Dermis microvascular lymphatic vessel endothelial cell (primary cell): ENCODE results near the gene UGT1A7. TPM values are rescaled to one million over a fixed set of nuclear protein-coding genes. Genes with fewer than 3 reads are reported as not detected.

Source experiments
- DNase-seq, 2 donors: peaks; one replicate each; pipeline versions ENCODE4 v3.0.0 to v3.0.0-alpha.2; 2010; ENCODE audit warnings: low read depth in 2 of 2
- total RNA-seq: library from RNA; depleted of rRNA; stranded (reverse); fragments of >200 nt; gene quantifications from 2 replicates; pipeline ENCODE4 v1.2.1, GENCODE V29; 2014

The UGT1A7 gene
- total RNA-seq, 1 donor from 2014 or later: not detected

GRCh38 chr2:233798335-233799086, 116.8 kb downstream of the UGT1A7 start:
- DNase-seq: no peak

GRCh38 chr2:233799087-233799665, 117.5 kb downstream of the UGT1A7 start:
- no peak for DNase-seq

DNA sequence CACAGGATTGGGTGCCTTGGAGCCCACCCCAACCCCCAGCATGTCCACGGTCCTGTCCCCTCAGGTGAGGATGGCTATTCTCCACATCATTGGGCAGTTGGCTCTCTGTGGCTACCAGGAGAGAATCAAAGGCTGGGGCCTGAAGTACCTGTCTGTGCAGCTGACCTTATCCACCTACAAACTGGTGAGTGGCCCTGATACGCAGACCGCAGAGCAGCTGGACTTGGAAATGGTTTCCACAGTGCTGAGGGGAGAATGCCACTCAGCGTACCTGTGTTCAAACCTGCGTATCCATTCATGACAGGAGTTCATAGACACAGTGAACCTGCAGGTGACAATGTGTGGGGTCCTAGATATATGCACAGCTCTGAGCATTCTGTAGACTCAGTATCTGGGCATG, 118.0 kb downstream of the UGT1A7 start:
- no peak for DNase-seq

GRCh38 chr2:233800208-233800607, 118.5 kb downstream of the UGT1A7 start:
- DNase-seq: no peak

DNA sequence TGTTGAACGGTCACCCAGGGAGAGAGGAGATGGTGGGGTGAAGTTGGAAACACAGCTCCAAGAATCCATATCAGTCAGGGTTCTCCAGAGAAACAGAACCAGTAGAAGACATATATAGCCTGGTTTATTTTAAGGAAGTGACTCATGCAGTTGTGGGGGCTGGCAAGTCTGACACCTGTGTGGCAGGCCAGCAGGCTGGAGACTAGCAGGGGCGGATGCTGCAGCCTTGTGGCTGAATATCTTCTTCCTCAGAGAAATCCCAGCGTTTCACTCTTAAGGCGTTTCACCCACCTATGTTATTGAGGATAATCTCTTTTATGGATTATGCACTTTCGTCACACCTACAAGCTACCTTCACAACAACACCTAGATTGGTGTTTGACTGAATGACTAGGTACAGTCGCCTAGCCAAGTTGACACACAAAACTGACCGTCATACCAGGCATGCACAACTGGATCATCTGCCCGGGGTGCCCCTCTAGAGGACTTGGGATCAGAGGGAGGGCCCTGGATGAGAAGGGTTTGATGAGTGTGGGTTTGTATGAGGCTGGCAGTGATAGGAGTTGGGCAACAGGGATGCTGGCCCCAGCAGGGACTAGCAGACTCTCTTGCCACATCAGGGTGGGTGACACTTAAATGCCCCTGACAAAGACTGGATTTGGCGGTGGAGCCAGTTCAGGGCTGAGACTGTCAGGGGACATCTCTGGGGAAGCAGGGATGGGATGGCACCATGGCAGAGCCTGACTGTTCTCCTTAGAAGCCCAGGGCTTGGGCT, 119.8 kb downstream of the UGT1A7 start:
- no peak for DNase-seq

- no peak for DNase-seq
Observed at GRCh38 chr2:233802132-233802815, 120.6 kb downstream of the UGT1A7 start.

- DNase-seq: no peak
Observed at GRCh38 chr2:233803292-233803911, 121.7 kb downstream of the UGT1A7 start.

GRCh38 chr2:233803994-233804393, 122.3 kb downstream of the UGT1A7 start:
- DNase-seq: no peak

- DNase-seq: no peak
Observed at GRCh38 chr2:233807215-233807865, 125.6 kb downstream of the UGT1A7 start.

- DNase-seq: no peak
Observed at GRCh38 chr2:233807966-233808935, 126.5 kb downstream of the UGT1A7 start.

GRCh38 chr2:233810385-233810784, 128.7 kb downstream of the UGT1A7 start:
- DNase-seq: no peak

DNA sequence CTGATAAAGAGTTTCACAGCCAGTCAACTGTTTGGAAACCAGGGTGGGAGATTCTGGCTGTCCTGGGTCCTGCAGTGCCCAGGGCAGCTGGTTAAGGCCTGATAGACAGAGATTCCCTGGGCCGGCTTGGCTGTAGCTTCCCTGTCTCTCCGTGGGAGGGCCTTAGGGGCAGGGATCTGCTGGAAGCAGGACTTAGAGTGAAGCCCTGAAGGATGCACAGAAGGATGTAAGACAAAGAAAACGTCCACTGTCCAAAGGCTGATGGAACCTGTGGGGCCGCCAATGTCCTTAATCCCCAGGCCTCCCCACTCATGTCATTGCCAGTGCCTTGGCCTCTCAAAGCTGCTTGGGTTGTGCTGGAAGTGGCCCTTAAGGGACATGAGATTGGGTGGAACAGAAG, 129.4 kb downstream of the UGT1A7 start:
- no peak for DNase-seq

DNA sequence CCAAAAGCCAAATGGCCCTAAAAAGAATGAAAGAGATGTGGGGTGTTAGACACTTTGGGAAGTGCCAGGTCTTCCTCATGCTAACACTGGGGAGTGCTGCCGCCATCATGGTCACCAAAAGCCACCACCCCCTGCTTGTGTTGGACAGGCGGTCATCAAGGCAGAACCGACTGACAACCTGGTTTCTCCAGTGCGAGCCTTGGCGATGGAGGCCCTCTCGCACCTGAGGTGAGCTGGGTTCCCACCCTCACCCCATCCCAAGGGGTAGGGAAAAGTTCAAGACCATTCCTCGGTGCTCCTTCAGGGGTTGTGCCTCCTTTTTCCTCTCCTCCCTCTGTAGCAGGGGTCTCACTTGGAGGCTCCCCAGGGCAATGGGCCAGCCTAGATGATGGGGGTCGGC, 130.0 kb downstream of the UGT1A7 start:
- no peak for DNase-seq

GRCh38 chr2:233813236-233814055, 131.7 kb downstream of the UGT1A7 start:
- DNase-seq: no peak

GRCh38 chr2:233814056-233814835, 132.5 kb downstream of the UGT1A7 start:
- no peak for DNase-seq

GRCh38 chr2:233815861-233816260, 134.2 kb downstream of the UGT1A7 start:
- DNase-seq: no peak

- no peak for DNase-seq
Observed at GRCh38 chr2:233816334-233816733, 134.6 kb downstream of the UGT1A7 start.

- DNase-seq: no peak
Observed at GRCh38 chr2:233816771-233817170, 135.1 kb downstream of the UGT1A7 start.
